ENCODE results near the gene AKT2.

The AKT2 gene

GRCh38 chr19:40277356-40278059 is 7.6 kb downstream of the AKT2 start:
- H3K9ac ChIP-seq (ENCODE audit: low read depth, low read length, poor library complexity, severe bottlenecking), result no peak overlapping the region
- no peaks in the 10 kb centered on the region for H3F3A ChIP-seq (ENCODE audit: low read depth)
- no peaks in the 10 kb centered on the region for H3K36me3 ChIP-seq (ENCODE audit: insufficient read depth, low read length)
- H3K27me3 ChIP-seq (ENCODE audit: insufficient read depth, low read length, poor library complexity, severe bottlenecking), result no peaks in the 10 kb centered on the region
- H2AFZ ChIP-seq (ENCODE audit: low read length), result no peak overlapping the region
- no peaks in the 10 kb centered on the region for H3K9me3 ChIP-seq (ENCODE audit: insufficient read depth, low read depth, low read length)
- peaks cover 29% of the 10 kb centered on the region for H3K4me1 ChIP-seq (ENCODE audit: insufficient read depth, low read length, poor library complexity, severe bottlenecking)
- no peak overlapping the region for H3K4me3 ChIP-seq (ENCODE audit: low read length, poor library complexity, severe bottlenecking)
- H3K4me2 ChIP-seq (ENCODE audit: low read depth, low read length, poor library complexity, severe bottlenecking), result no peak overlapping the region
- TF ChIP-seq CTCF (conservative IDR thresholded peaks at IDR 0.05; ENCODE audit: low read length) (no peak), EZH2phosphoT487 (IDR thresholded peaks at IDR 0.05; ENCODE audit: borderline replicate concordance) (no peak)
- H4K20me1 ChIP-seq (ENCODE audit: insufficient read depth, low read length, poor library complexity, severe bottlenecking), result peaks cover 68% of the 10 kb centered on the region
- peaks cover 92% of the 10 kb centered on the region for H3K79me2 ChIP-seq (ENCODE audit: insufficient read depth, low read length)
- no peaks in the 10 kb centered on the region for H3K9me2 ChIP-seq (replicated peaks; ENCODE audit: low read depth, low read length)

DNA sequence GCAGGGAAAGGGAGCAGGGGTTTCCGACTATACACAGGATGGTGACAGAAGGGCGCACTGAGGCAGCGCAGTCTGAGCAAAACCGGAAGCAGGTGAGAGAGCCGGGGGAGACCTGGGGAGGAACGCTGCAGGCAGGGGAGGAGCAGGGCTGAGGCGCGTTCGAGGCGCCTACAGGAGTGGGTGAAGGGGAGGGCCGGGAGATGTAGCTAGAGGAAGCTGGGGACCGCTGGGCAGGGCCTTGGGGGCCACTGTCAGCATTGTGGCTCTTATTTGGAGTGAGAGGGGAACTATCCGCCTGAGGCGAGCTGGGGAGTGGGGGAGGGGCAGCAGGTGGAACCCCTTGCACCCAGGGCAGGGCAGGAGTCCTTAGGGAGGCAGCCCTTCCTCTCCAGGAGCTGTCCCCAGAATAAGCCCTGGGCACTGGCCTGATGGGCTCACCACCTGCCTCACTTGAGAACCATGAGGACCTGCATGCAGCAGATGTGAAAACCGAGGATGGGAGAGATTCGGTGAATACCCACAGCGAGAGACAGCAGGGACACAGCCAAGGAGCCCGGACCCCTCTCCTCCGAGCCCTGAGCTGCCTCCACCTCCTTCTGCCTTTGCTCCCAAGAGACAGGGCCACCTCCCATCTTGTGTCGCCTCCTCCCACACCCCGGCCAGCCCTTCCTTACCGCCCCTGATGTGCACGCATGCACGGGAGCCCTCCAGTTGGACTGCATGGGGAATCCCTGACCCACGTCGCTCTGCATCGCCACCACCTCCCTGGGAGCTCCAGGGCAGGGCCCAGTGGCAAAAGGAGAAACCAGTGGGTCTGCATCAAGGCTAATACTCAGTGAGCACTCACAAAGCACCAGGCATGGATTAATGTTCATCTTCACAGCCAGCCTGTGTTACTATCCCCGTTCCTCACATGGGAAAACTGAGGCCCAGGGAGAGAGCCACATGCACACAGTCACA is 10.3 kb downstream of the AKT2 start:
- no peak overlapping the region for H2AFZ ChIP-seq (ENCODE audit: low read length)
- no peaks in the 10 kb centered on the region for H3F3A ChIP-seq (ENCODE audit: low read depth)
- peaks cover 45% of the 10 kb centered on the region for H4K20me1 ChIP-seq (ENCODE audit: insufficient read depth, low read length, poor library complexity, severe bottlenecking)
- H3K4me3 ChIP-seq (ENCODE audit: low read length, poor library complexity, severe bottlenecking), result no peak overlapping the region
- peaks cover 90% of the 10 kb centered on the region for H3K79me2 ChIP-seq (ENCODE audit: insufficient read depth, low read length)
- TF ChIP-seq EZH2phosphoT487 (IDR thresholded peaks at IDR 0.05; ENCODE audit: borderline replicate concordance), result no peak
- no peak for TF ChIP-seq CTCF (conservative IDR thresholded peaks at IDR 0.05; ENCODE audit: low read length)
- H3K4me2 ChIP-seq (ENCODE audit: low read depth, low read length, poor library complexity, severe bottlenecking), result no peak overlapping the region
- no peaks in the 10 kb centered on the region for H3K27me3 ChIP-seq (ENCODE audit: insufficient read depth, low read length, poor library complexity, severe bottlenecking)
- no peaks in the 10 kb centered on the region for H3K9me3 ChIP-seq (ENCODE audit: insufficient read depth, low read depth, low read length)
- H3K9me2 ChIP-seq (replicated peaks; ENCODE audit: low read depth, low read length), result no peaks in the 10 kb centered on the region
- no peak overlapping the region for H3K9ac ChIP-seq (ENCODE audit: low read depth, low read length, poor library complexity, severe bottlenecking)
- H3K4me1 ChIP-seq (ENCODE audit: insufficient read depth, low read length, poor library complexity, severe bottlenecking), result peaks cover 4% of the 10 kb centered on the region
- H3K36me3 ChIP-seq (ENCODE audit: insufficient read depth, low read length), result no peaks in the 10 kb centered on the region

DNA sequence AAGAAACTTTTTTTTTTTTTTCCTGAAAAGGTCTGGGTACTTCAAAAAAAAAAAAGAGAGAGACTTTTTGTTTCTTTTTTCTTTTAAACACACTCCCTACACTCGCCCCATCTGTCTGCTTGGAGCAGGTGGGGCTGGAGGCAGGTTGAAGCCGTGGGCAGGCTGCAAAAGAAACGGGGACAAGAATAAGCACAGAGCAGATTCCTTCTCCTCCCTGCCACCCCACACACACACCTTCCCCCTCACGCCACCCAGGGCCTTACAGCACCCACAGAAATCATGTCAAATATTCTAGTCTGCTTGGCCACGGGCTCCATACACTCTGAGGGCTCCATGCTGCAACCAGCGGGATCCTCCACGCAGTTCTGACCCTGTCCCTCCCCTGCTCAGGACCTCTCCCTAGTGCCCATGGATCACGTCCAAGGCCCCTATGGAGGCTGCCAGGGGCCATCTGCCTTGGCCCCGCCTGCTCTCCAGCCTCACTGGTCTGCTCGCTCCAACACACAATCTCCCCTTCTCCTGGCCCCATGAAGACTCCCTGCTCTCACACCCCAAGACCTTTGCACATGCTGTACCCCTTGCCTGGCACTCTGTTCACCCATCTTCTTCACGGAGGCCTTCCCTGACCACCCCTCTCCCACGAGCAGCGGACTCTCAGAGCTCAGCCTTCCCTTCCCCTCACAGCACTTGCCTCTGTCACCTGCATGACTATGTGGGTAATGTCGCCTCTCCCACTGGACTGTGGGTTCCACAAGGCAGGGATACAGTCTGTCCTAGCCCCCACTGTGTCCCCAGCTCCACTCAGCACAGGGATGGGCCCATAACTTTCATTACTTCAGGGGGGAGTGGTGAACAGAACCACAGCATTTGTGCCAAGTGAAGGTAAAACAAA is 11.4 kb downstream of the AKT2 start:
- Histone ChIP-seq H3K4me1 (ENCODE audit: insufficient read depth, low read length, poor library complexity, severe bottlenecking) (no peaks in the 10 kb centered on the region), H3K9me2 (replicated peaks; ENCODE audit: low read depth, low read length) (no peaks in the 10 kb centered on the region), H2AFZ (ENCODE audit: low read length) (no peak overlapping the region), H3K4me2 (ENCODE audit: low read depth, low read length, poor library complexity, severe bottlenecking) (no peak overlapping the region), H3K27me3 (ENCODE audit: insufficient read depth, low read length, poor library complexity, severe bottlenecking) (no peaks in the 10 kb centered on the region), H4K20me1 (ENCODE audit: insufficient read depth, low read length, poor library complexity, severe bottlenecking) (peaks cover 41% of the 10 kb centered on the region), H3K36me3 (ENCODE audit: insufficient read depth, low read length) (no peaks in the 10 kb centered on the region), H3K9me3 (ENCODE audit: insufficient read depth, low read depth, low read length) (no peaks in the 10 kb centered on the region), H3F3A (ENCODE audit: low read depth) (no peaks in the 10 kb centered on the region), H3K79me2 (ENCODE audit: insufficient read depth, low read length) (peaks cover 88% of the 10 kb centered on the region), H3K9ac (ENCODE audit: low read depth, low read length, poor library complexity, severe bottlenecking) (peak overlapping the region; percentile 22), H3K4me3 (ENCODE audit: low read length, poor library complexity, severe bottlenecking) (no peak overlapping the region)
- TF ChIP-seq CTCF (conservative IDR thresholded peaks at IDR 0.05; ENCODE audit: low read length), result no peak
- no peak for TF ChIP-seq EZH2phosphoT487 (IDR thresholded peaks at IDR 0.05; ENCODE audit: borderline replicate concordance)

Data from Loucy (cell line).